Stomach smooth muscle (tissue), 2 donors: ENCODE measurements around the gene BRWD1.

ENCODE experiments used
- H3K27ac ChIP-seq: one replicate; pipeline ENCODE4 v1.7.0; 2013; ENCODE audit warnings: mild to moderate bottlenecking, low read length, inconsistent platforms
- H3K27me3 ChIP-seq, 2 donors: one replicate each; pipeline ENCODE4 v1.7.0; 2013; ENCODE audit warnings: low read length in 2 of 2; ENCODE audit not compliant: insufficient read depth in 2 of 2, control insufficient read depth in 1 of 2
- H3K36me3 ChIP-seq, 2 donors: one replicate each; pipeline ENCODE4 v1.7.0; 2013; ENCODE audit warnings: low read length in 2 of 2; ENCODE audit not compliant: control insufficient read depth in 2 of 2, insufficient read depth in 2 of 2
- H3K4me1 ChIP-seq: one replicate; pipeline ENCODE4 v1.7.0; 2013; ENCODE audit warnings: low read length; ENCODE audit not compliant: control insufficient read depth, insufficient read depth
- H3K4me3 ChIP-seq, 2 donors: one replicate each; pipeline ENCODE4 v1.7.0; 2013; ENCODE audit warnings: low read length in 2 of 2
- H3K9ac ChIP-seq, 2 donors: one replicate each; pipeline ENCODE4 v1.7.0; 2013; ENCODE audit warnings: low read length in 2 of 2, mild to moderate bottlenecking in 1 of 2
- H3K9me3 ChIP-seq, 2 donors: one replicate each; pipeline ENCODE4 v1.7.0; 2013; ENCODE audit warnings: low read length in 2 of 2; ENCODE audit not compliant: control insufficient read depth in 2 of 2
- donor health status: healthy.
- donor health status: Pancreatic carcinoma.

Gene BRWD1

GRCh38 chr21:39315603-39316445 is 2.4 kb upstream of the BRWD1 start:
- Histone ChIP-seq H3K4me3 (no peak overlapping the region), H3K36me3 (no peaks in the 10 kb centered on the region), H3K27me3 (no peaks in the 10 kb centered on the region), H3K4me1 (peaks cover 29% of the 10 kb centered on the region), H3K9ac (no peak overlapping the region), H3K27ac (no peak overlapping the region), H3K9me3 (no peaks in the 10 kb centered on the region)

- peak overlapping the region; percentile 85 to 88 for H3K9ac ChIP-seq
- no peaks in the 10 kb centered on the region for H3K36me3 ChIP-seq
- H3K4me1 ChIP-seq, result peaks cover 23% of the 10 kb centered on the region
- no peaks in the 10 kb centered on the region for H3K27me3 ChIP-seq
- no peaks in the 10 kb centered on the region for H3K9me3 ChIP-seq
- H3K4me3 ChIP-seq, result peak overlapping the region; percentile 80 to 85
- peak overlapping the region; percentile 88 for H3K27ac ChIP-seq
Measured at GRCh38 chr21:39314143-39315027, 953 bp upstream of the BRWD1 start.

- Histone ChIP-seq H3K36me3 (no peaks in the 10 kb centered on the region), H3K27ac (peak overlapping the region; percentile 88), H3K9ac (peak overlapping the region; percentile 47 to 88), H3K4me1 (peaks cover 15% of the 10 kb centered on the region), H3K4me3 (peak overlapping the region; percentile 49 to 85), H3K9me3 (no peaks in the 10 kb centered on the region), H3K27me3 (no peaks in the 10 kb centered on the region)
Measured at GRCh38 chr21:39313042-39313570, 326 bp downstream of the BRWD1 start.

GRCh38 chr21:39312112-39313041 is 1.1 kb downstream of the BRWD1 start:
- peaks cover 15% of the 10 kb centered on the region for H3K4me1 ChIP-seq
- no peaks in the 10 kb centered on the region for H3K9me3 ChIP-seq
- H3K4me3 ChIP-seq, result peak overlapping the region; percentile 2 to 85
- H3K27me3 ChIP-seq, result no peaks in the 10 kb centered on the region
- H3K9ac ChIP-seq, result no peak overlapping the region
- H3K36me3 ChIP-seq, result no peaks in the 10 kb centered on the region
- H3K27ac ChIP-seq, result peak overlapping the region; percentile 88

- Histone ChIP-seq H3K9ac (no peak overlapping the region), H3K9me3 (no peaks in the 10 kb centered on the region), H3K4me1 (peaks cover 15% of the 10 kb centered on the region), H3K27me3 (no peaks in the 10 kb centered on the region), H3K4me3 (no peak overlapping the region), H3K36me3 (no peaks in the 10 kb centered on the region), H3K27ac (no peak overlapping the region)
Measured at GRCh38 chr21:39311164-39311563, 2.3 kb downstream of the BRWD1 start.

GRCh38 chr21:39307466-39307865 is 6.0 kb downstream of the BRWD1 start:
- H3K4me3 ChIP-seq, result no peak overlapping the region
- H3K4me1 ChIP-seq, result peaks cover 9% of the 10 kb centered on the region
- H3K27ac ChIP-seq, result no peak overlapping the region
- peaks cover 0 to 3% of the 10 kb centered on the region in 2 donors for H3K36me3 ChIP-seq
- H3K27me3 ChIP-seq, result no peaks in the 10 kb centered on the region
- no peaks in the 10 kb centered on the region for H3K9me3 ChIP-seq
- H3K9ac ChIP-seq, result no peak overlapping the region

GRCh38 chr21:39300587-39300986 is 12.8 kb downstream of the BRWD1 start:
- Histone ChIP-seq H3K4me3 (no peak overlapping the region), H3K4me1 (no peaks in the 10 kb centered on the region), H3K27me3 (no peaks in the 10 kb centered on the region), H3K36me3 (peaks cover 17 to 18% of the 10 kb centered on the region in 2 donors), H3K9ac (no peak overlapping the region), H3K9me3 (no peaks in the 10 kb centered on the region), H3K27ac (no peak overlapping the region)

GRCh38 chr21:39296891-39297290 is 16.5 kb downstream of the BRWD1 start:
- Histone ChIP-seq H3K9me3 (no peaks in the 10 kb centered on the region), H3K9ac (no peak overlapping the region), H3K36me3 (peaks cover 30 to 31% of the 10 kb centered on the region in 2 donors), H3K4me1 (no peaks in the 10 kb centered on the region), H3K27ac (no peak overlapping the region), H3K4me3 (no peak overlapping the region), H3K27me3 (no peaks in the 10 kb centered on the region)

- Histone ChIP-seq H3K4me1 (no peaks in the 10 kb centered on the region), H3K36me3 (peaks cover 29 to 33% of the 10 kb centered on the region in 2 donors), H3K9ac (no peak overlapping the region), H3K27ac (no peak overlapping the region), H3K27me3 (no peaks in the 10 kb centered on the region), H3K9me3 (no peaks in the 10 kb centered on the region), H3K4me3 (no peak overlapping the region)
Measured at GRCh38 chr21:39288987-39289386, 24.4 kb downstream of the BRWD1 start.

- Histone ChIP-seq H3K9me3 (no peaks in the 10 kb centered on the region), H3K4me1 (no peaks in the 10 kb centered on the region), H3K27me3 (no peaks in the 10 kb centered on the region), H3K9ac (no peak overlapping the region), H3K4me3 (no peak overlapping the region), H3K27ac (no peak overlapping the region), H3K36me3 (peaks cover 11 to 19% of the 10 kb centered on the region in 2 donors)
Measured at GRCh38 chr21:39282911-39283310, 30.5 kb downstream of the BRWD1 start.
